Transverse colon (tissue), 4 donors: ENCODE data around the gene TMCO1.

Experiments
- EP300 ChIP-seq: sonication (generic); formaldehyde crosslinking; IDR thresholded peaks from one replicate; pipeline ENCODE4 v1.6.1; 2017; ENCODE audit warnings: antibody characterized with exemption, low read depth
- POLR2A ChIP-seq: fragments of 450-650 bp; IDR thresholded peaks from one replicate; pipeline ENCODE4 v1.6.1; 2016; ENCODE audit warnings: antibody characterized with exemption, mild to moderate bottlenecking, moderate library complexity
- POLR2AphosphoS5 ChIP-seq, 3 donors: sonication (generic); formaldehyde crosslinking; IDR thresholded peaks; one replicate each; pipeline ENCODE4 v1.6.1; 2016; ENCODE audit warnings: antibody characterized with exemption in 3 of 3
- TF ChIP-seq, protein P1 (sequence below), 5 experiments: fragments of 200-600 bp in 3 of 5; fragments of 450-650 bp in 2 of 5; sonication (generic) in 3 of 5; IDR thresholded peaks; 1 replicate in 2 of 5; 2 replicates in 3 of 5; pipeline ENCODE4 v1.5.1; 2016 to 2017; ENCODE audit warnings: antibody characterized with exemption in 5 of 5, inconsistent platforms in 3 of 5, mild to moderate bottlenecking in 2 of 5, moderate library complexity in 1 of 5

DNA sequence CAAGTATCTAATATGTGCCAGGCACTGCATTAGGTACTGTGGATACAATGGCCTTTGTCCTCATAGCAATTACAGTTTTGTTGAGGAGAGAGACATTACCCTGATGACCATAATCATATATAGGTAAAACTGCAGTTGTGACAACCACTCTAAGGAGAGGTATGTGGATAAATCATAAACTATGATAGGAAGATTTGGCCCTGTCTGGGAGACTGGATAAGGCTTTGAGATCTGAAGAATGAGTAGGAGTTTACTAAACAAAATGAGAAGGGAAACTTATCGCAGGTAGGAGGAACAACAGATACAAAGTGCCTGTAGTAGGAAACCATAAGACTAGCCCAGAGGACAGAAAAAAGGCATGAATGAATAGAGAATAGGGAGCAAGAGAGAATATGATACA lies 4.4 kb downstream of the TMCO1 start:
- TF ChIP-seq, protein P1, sequence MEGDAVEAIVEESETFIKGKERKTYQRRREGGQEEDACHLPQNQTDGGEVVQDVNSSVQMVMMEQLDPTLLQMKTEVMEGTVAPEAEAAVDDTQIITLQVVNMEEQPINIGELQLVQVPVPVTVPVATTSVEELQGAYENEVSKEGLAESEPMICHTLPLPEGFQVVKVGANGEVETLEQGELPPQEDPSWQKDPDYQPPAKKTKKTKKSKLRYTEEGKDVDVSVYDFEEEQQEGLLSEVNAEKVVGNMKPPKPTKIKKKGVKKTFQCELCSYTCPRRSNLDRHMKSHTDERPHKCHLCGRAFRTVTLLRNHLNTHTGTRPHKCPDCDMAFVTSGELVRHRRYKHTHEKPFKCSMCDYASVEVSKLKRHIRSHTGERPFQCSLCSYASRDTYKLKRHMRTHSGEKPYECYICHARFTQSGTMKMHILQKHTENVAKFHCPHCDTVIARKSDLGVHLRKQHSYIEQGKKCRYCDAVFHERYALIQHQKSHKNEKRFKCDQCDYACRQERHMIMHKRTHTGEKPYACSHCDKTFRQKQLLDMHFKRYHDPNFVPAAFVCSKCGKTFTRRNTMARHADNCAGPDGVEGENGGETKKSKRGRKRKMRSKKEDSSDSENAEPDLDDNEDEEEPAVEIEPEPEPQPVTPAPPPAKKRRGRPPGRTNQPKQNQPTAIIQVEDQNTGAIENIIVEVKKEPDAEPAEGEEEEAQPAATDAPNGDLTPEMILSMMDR (IDR thresholded peaks at IDR 0.05), result no peak
- no peak for TF ChIP-seq POLR2AphosphoS5 (IDR thresholded peaks at IDR 0.05)
- TF ChIP-seq POLR2A, result no peak
- no peak for TF ChIP-seq EP300
